GM10266 (cell line): ENCODE data around the gene SNTG2.

Experiments used
- DNase-seq: peaks from one replicate; pipeline ENCODE4 v3.0.0; 2012; ENCODE audit errors: extremely low spot score
- TF ChIP-seq, protein P1 (sequence below): IDR thresholded peaks from 2 replicates; pipeline ENCODE4 v1.5.1; 2012; ENCODE audit warnings: mild to moderate bottlenecking, low read depth; ENCODE audit not compliant: control insufficient read depth, insufficient read depth; ENCODE audit errors: missing control alignments

SNTG2 gene

GRCh38 chr2:1209246-1209645 is 258.6 kb downstream of the SNTG2 start:
- TF ChIP-seq, protein P1, sequence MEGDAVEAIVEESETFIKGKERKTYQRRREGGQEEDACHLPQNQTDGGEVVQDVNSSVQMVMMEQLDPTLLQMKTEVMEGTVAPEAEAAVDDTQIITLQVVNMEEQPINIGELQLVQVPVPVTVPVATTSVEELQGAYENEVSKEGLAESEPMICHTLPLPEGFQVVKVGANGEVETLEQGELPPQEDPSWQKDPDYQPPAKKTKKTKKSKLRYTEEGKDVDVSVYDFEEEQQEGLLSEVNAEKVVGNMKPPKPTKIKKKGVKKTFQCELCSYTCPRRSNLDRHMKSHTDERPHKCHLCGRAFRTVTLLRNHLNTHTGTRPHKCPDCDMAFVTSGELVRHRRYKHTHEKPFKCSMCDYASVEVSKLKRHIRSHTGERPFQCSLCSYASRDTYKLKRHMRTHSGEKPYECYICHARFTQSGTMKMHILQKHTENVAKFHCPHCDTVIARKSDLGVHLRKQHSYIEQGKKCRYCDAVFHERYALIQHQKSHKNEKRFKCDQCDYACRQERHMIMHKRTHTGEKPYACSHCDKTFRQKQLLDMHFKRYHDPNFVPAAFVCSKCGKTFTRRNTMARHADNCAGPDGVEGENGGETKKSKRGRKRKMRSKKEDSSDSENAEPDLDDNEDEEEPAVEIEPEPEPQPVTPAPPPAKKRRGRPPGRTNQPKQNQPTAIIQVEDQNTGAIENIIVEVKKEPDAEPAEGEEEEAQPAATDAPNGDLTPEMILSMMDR: no peak
- DNase-seq: no peak

GRCh38 chr2:1209761-1210160 is 259.1 kb downstream of the SNTG2 start:
- TF ChIP-seq, protein P1: no peak
- no peak for DNase-seq

- TF ChIP-seq, protein P1: no peak
- no peak for DNase-seq
These were observed 259.7 kb downstream of the SNTG2 start for GRCh38 chr2:1210352-1210751.

DNA sequence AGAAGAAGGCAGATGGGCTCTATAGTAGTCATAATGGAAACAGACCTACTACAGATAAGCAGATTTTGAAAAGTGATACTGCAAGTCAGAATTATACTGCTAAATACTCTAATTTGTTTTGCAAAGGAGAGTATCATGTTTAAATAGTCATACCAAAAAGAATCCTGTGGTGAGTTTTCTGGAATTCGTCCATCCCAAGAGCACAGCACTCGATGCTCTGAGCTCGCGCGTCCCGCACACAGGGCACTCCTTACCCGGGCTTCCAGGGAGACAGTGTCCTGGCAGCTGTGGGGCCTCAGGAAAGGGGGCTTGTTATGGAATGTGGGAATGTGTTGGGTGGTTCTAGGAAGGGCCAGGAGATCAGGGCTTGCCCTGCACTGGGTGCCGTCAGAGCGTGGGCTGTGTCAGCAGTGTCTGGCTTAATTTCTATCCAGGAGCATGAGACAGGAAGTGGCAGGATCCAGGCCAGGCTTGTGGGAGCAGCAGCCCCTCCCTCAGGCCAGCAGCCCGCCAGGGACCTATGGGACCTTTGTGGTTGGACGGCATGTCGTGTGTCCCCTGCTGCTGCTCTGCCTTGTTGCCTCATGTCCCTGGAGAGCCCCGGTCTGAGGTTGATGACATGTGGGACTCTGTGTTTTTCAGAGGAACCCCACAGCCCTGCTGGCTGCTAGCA is 269.4 kb downstream of the SNTG2 start:
- DNase-seq: no peak
- TF ChIP-seq, protein P1: no peak

DNA sequence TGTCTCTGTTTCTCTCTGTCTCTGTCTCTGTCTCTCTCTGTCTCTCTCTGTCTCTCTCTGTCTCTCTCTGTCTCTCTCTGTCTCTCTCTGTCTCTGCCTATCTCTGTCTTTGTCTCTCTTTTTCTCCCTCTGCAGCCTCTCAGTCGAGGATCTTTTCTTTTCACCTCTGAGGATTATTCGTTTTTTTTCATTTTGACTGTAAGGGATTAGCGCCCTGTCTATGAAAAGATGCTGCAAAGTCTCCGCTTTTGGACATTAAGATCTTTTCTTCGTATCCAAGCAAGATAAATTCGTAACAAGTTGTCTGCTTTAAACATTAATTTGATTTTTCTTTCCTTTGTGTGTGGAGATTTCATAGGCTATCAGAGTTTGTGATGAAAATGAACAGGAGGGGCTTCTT is 271.4 kb downstream of the SNTG2 start:
- TF ChIP-seq, protein P1: no peak
- no peak for DNase-seq

GRCh38 chr2:1223791-1224190 is 273.1 kb downstream of the SNTG2 start:
- DNase-seq: no peak
- TF ChIP-seq, protein P1: no peak

GRCh38 chr2:1224901-1225300 is 274.3 kb downstream of the SNTG2 start:
- TF ChIP-seq, protein P1: no peak
- no peak for DNase-seq
